GM12891 (cell line): ENCODE data around the gene PERP. TPM values are rescaled to one million over a fixed set of nuclear protein-coding genes. Genes with fewer than 3 reads are reported as not detected.
"Not testable (repeated sequence)": the region's sequence is repeated elsewhere in the genome, so short reads cannot be mapped to it uniquely, and the experiment has no call there.

Source experiments
- DNase-seq: peaks from one replicate; pipeline ENCODE4 v3.0.0; 2011; ENCODE audit warnings: low spot score; ENCODE audit not compliant: insufficient read length
- FAIRE-seq: peaks from 2 replicates; lab custom pipeline; 2011; peaks lifted over from hg19 to GRCh38; lab: Jason Lieb, UNC
- PAX5 ChIP-seq: IDR thresholded peaks from 2 replicates; pipeline ENCODE4 v1.6.1; 2011; ENCODE audit warnings: low read length, moderate library complexity, mild to moderate bottlenecking; ENCODE audit not compliant: insufficient read depth, severe bottlenecking
- POLR2A ChIP-seq: IDR thresholded peaks from 2 replicates; pipeline ENCODE4 v1.6.1; 2011; ENCODE audit warnings: low read depth, low read length, control low read depth
- POLR2AphosphoS5 ChIP-seq: IDR thresholded peaks from 2 replicates; pipeline ENCODE4 v1.6.1; 2011; ENCODE audit warnings: low read depth, low read length, control low read depth
- POU2F2 ChIP-seq: IDR thresholded peaks from 2 replicates; pipeline ENCODE4 v1.6.1; 2011; ENCODE audit warnings: low read depth, mild to moderate bottlenecking, control low read depth, low read length, moderate library complexity
- SPI1 ChIP-seq: IDR thresholded peaks from 2 replicates; pipeline ENCODE4 v1.6.1; 2011; ENCODE audit warnings: low read depth, low read length, control low read depth
- TAF1 ChIP-seq: IDR thresholded peaks from 2 replicates; pipeline ENCODE4 v1.6.1; 2011; ENCODE audit warnings: low read depth, low read length, control low read depth
- polyA plus RNA-seq: library from polyadenylated mRNA; unstranded; fragments of >200 nt; gene quantifications from one replicate; pipeline ENCODE4 v1.2.1, GENCODE V29; 2012; ENCODE audit warnings: low read depth, missing spikeins, inconsistent platforms; ENCODE audit not compliant: missing spikeins

Gene PERP
- 2.1 TPM for polyA plus RNA-seq

DNA sequence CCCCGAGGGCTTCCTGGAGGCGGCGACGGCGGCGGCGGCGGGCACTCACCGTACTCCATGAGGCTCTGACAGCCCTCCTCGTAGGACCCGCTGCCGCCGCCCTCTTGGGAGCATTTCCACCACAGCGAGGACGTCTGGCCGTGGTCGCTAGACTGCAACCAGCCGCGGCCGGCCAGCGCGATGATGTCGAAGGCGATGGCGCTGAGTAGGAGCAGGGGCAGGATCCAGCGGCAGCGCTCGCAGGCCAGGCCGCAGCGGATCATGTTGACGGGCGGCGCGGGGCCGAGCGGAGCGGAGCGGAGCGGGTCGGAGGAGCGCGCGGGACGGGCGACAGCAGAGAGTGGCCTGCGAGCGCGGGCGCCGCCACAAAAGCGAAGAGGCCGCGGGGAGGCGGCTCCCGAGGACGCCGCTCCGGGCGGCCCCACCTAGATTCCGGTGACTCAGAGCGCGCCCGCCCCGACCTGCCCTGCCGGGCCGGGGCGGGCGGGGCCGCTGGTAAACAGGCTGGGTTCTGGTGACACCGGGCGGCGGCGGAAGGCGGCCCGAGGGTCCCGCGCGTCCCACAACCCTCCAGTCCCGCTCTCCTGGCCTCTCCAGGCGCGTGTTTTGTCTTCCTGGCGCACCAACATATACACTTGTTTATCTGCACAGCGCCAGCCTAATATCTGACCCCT, at the start of gene PERP:
PERP (minus strand) TSS at position 342 of the 674 bp plus-strand sequence; CDS start at position 263, 79 bp downstream.
- no peak for TF ChIP-seq POLR2A
- TF ChIP-seq SPI1 = no peak
- TF ChIP-seq PAX5 = no peak
- no peak for TF ChIP-seq TAF1
- FAIRE-seq = peak; percentile 81
- peak; percentile 52 for DNase-seq

DNA sequence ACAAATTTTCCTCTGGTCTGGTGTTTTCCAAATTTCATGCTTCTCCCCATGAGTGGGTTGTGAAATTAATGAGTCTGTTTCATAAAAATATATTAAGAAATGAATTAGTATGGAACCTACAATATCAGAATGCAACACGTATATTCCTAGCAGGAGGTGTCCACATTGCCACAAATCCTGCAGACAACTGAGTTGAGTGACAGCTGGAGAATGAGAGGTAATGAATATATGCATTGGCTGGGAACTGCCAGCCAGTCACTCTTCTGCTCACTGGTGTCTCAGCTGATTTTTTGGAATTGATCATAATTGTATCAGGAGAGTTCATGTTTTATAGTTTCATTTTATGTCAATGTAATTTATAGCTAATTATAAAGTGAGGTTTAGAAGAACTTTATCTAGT, 48.2 kb upstream of the PERP start:
- DNase-seq = no peak

DNA sequence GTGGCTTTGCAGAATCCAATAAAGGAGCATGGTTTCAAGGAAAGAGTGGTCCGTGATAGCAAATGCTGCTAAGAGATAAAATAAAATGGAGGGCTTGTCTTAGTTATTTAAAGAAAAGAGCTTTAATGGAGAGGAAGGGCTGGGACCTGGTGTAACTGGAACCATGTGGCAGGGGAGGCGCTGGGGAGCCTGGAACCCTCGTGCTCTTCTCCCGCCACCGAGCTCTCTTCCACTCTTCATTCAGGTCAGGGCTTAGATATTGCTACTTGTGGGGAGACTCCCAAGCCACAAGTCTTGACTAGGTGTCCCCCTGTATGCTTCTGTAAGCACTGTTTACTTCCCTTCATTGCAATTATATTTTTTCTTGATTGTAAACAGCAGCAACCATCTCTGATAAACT, 39.3 kb upstream of the PERP start:
- TF ChIP-seq TAF1 (no peak), POU2F2 (no peak)
- DNase-seq = no peak
- FAIRE-seq = no peak

More for the DNA sequence above, 48.2 kb upstream of the PERP start:
- TF ChIP-seq TAF1 = no peak
- TF ChIP-seq POU2F2 = no peak
- no peak for TF ChIP-seq POLR2A
- TF ChIP-seq POLR2AphosphoS5 = no peak
- TF ChIP-seq SPI1 = no peak
- no peak for TF ChIP-seq PAX5
- FAIRE-seq = no peak

DNA sequence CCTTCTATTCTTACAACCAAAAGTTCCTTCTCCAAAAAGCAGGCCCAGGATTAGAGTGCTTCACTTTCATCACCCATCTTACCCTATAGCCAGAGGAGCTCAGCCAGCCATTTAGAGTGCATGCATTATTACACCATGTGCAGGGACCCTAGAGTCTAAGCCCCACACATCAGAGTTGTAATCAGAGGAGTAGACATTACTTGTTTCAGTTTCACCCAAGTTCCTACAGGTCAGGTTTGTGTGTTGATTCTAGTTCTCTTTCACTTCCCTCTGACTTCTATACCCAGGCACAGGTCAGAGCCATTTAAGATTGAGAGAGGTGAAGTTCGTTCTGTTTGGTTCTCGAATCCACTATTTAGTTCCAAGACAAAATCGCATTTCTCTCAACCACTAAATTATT, 38.2 kb upstream of the PERP start:
- no peak for TF ChIP-seq PAX5
- TF ChIP-seq SPI1 = peak; percentile 69
- DNase-seq (no peak), FAIRE-seq (peak; percentile 63)

DNA sequence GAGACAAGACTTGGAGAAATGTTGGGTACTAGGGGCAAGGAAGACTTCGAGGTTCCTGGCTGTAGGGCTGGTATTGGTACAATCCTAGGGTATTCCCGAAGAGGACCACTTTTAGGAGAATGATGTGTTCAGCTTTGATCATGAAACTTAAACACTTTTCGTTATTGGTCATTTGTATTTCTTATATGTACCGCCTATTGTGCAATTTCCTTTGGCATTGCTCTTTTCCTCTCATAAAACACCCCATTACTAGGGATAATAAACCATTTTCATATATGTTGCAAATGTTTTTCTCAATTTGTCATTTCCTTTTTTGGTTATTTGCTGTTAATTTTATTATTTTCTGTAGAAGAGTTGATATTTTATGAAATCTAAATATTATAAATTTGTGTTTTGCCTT, 35.6 kb upstream of the PERP start:
- TF ChIP-seq POLR2A (no peak), POU2F2 (no peak), POLR2AphosphoS5 (no peak), TAF1 (no peak), PAX5 (no peak), SPI1 (no peak)
- no peak for FAIRE-seq
- DNase-seq = no peak

DNA sequence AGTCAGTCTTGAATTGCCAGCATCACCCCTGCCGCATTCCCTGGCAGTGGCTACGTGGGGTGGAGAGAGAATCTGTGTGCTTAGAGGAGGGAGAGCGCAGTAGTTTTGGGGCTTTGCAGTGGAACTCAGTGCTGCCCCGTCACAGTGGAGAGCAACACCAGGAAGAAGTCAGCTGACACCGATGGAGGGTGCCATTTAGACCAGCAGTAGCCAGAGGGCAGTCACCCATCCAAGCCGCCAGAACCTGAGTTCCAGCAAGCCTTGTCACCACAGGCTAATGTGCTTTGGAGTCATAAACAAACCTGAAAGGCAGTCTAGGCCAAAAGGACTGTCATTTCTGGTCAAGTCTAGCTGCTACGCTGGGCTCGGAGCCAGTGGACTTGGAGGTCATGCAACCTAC, 22.0 kb upstream of the PERP start:
- DNase-seq (no peak), FAIRE-seq (no peak)
- TF ChIP-seq PAX5 (no peak), POLR2AphosphoS5 (no peak), TAF1 (no peak), POLR2A (no peak), SPI1 (no peak), POU2F2 (no peak)

DNA sequence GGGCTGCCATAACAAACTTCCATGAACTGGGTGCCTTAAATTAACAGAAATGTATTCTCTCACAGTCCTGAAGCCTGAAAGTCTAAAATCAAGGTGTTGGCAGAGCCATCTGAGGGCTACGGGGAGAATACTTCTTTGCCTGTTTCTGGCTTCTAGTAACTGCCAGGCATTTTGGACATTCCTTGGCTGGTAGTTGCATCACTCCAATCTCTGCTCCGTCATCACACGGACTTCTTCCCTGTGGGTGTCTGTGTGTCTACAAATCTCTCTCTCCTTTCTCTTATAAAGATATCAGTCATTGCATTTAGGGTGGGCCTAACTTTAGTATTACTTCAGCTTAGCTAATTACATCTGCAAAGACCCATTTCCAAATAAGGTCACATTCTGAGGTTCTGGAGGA, 20.9 kb upstream of the PERP start:
- DNase-seq (no peak), FAIRE-seq (no peak)
- no peak for TF ChIP-seq POLR2A
- no peak for TF ChIP-seq POU2F2
- no peak for TF ChIP-seq PAX5
- TF ChIP-seq SPI1 = no peak
- no peak for TF ChIP-seq POLR2AphosphoS5
- no peak for TF ChIP-seq TAF1

DNA sequence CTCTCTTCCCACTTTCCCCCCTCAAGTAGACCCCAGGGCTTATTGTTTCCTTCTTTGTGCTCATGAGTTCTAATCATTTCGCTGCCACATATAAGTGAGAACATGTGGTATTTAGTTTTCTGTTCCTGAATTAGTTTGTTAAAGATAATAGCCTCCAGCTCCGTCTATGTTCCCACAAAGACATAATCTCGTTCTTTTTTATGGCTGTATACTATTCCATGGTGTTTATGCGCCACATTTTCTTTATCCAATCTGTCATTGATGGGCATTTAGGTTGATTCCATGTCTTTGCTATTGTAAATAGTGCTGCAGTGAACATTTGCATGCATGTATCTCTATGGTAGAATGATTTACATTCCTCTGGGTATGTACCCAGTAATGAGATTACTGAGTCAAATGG, 16.9 kb upstream of the PERP start:
- FAIRE-seq (no peak), DNase-seq (no peak)
- TF ChIP-seq POLR2AphosphoS5 (no peak), PAX5 (no peak), SPI1 (no peak), POLR2A (no peak), POU2F2 (no peak), TAF1 (no peak)

DNA sequence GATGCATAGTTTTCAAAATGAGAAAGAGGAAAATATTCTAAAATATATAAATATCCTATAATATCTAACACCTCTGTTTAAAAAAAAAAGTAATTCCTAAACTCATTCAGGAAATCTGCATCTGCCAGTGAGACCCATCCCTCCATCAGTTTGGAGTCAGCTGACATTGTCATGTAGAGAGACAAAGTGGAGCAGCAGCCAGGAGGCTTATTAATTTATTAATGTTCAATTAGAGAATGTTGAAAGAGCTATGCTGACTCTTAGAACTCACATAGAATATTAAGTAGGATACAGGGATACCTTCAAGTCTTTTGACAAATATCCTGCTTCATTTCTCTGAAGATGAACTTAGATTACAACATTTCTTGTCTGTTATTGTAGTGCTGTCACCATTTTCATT, 12.8 kb upstream of the PERP start:
- DNase-seq = no peak
- no peak for FAIRE-seq
- TF ChIP-seq PAX5 = no peak
- no peak for TF ChIP-seq POU2F2
- no peak for TF ChIP-seq POLR2A
- no peak for TF ChIP-seq TAF1
- no peak for TF ChIP-seq POLR2AphosphoS5
- no peak for TF ChIP-seq SPI1

DNA sequence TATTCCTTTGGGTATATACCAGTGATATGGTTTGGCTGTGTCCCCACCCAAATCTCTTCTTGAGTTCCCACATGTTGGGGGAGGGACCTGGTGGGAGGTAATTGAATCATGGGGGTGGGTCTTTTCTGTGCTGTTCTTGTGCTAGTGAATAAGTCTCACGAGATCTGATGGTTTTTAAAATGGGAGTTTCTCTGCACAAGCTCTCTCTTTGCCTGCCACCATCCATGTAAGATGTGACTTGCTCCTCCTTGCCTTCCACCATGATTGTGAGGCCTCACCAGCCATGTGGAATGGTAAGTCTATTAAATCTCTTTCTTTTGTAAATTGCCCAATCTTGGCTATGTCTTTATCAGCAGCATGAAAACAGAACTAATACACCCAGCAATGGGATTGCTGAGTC, 12.0 kb upstream of the PERP start:
- DNase-seq, FAIRE-seq: not testable (repeated sequence)

DNA sequence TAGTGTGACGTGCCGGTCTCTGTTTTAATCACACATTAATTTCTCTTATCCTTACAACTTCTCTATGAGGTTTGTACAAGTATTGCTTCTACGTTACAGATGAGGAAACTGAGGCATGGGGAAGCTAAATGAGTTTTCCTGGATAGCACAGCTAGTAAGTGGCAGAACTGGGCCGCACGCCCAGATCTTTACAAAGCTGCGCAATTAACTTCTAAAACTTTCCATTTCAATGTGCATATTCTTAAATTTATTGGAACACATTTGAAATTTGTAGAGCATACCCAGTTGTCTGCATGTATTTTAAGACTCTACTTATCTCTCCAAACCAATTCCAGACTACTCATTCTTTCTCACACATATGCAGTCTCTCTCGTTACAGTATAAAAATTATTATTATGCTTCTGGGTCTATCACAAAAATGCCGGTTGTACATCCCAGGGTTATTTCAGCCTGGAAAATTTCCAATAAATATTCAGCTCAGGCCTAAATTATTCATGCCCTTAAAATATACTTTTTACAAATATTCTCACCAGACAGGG, 10.2 kb upstream of the PERP start:
- TF ChIP-seq POLR2AphosphoS5 = no peak
- TF ChIP-seq POU2F2 = no peak
- no peak for TF ChIP-seq SPI1
- TF ChIP-seq TAF1 = no peak
- TF ChIP-seq POLR2A = no peak
- TF ChIP-seq PAX5 = no peak
- FAIRE-seq (no peak), DNase-seq (no peak)
